Esophagus muscularis mucosa (tissue), 4 donors: Measurements from ENCODE around the gene LTBR.

ENCODE experiments used
- CTCF ChIP-seq, 3 experiments: fragments of 200-600 bp in 2 of 3; fragments of 450-650 bp in 1 of 3; sonication (generic) in 2 of 3; IDR thresholded peaks; one replicate each; pipeline ENCODE4 v1.5.1; 2017 to 2019; ENCODE audit warnings: antibody characterized with exemption in 3 of 3, mild to moderate bottlenecking in 2 of 3, moderate library complexity in 1 of 3
- EP300 ChIP-seq: sonication (generic); formaldehyde crosslinking; IDR thresholded peaks from one replicate; pipeline ENCODE4 v1.6.1; 2017; ENCODE audit warnings: antibody characterized with exemption
- POLR2A ChIP-seq: fragments of 450-650 bp; IDR thresholded peaks from one replicate; pipeline ENCODE4 v1.6.1; 2017; ENCODE audit warnings: antibody characterized with exemption, moderate library complexity, mild to moderate bottlenecking, low read depth

DNA sequence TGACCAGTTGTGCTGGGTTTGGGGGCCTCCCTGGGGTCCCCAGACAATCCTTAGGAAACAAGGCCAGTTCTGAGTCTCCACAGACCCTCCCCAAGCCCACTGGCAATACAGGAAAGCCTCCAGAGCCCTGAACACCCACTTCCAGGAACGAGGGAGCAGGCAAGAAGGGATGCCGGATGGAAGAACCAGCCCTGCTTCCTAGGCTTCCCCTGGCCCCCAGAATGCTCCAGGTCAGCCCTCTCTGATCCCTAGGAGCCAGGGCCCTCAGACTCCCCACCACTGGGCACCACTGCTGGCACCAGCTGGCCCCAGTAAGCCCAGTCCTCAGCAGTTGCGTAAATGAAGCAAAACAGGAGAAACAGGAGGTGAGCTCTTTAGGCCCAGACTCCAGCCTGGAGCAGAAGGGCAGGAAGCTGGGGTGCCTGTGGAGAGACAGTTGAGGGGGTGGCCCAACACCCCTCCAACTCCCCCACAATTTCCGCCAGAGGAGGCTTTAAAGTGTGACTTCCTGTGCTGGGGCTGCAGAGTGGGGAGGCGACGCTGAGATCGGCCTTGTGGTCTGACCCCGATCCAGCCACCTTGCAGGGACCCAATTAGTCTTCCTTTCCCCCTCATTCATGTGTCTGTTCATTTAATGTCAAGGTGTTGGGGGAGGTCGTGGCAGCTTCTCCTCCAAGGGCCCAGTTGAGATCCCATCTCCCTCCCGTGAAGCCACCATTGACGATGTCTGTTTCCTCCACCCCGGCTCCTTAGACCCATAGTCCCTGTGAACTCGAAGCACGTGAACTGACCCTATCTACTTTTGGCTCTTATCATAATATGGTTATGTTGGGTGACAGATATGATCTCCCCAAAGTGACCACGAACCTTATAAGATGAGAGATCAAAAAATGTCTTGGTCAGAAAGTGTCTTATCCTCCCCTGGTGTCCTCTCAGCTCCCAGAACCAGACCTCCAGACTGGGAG, 46.8 kb upstream of the LTBR start:
- TF ChIP-seq CTCF (IDR thresholded peaks at IDR 0.05) (no peak), POLR2A (no peak), EP300 (no peak)
